A549 (cell line): Measurements from ENCODE around the gene KREMEN1. TPM values are rescaled to one million over a fixed set of nuclear protein-coding genes. Genes with fewer than 3 reads are reported as not detected.

ENCODE experiments used
- ATAC-seq, 2 experiments: fragments of 200-7000 bp in 1 of 2; fragments of >200 bp in 1 of 2; cut with Nextera tagmentation in 1 of 2; cut with Tn5 transposase in 1 of 2; 3 replicates each; pipeline versions ENCODE4 v1.8.0 to v1.9.1; 2018 to 2020; ENCODE audit warnings: mild to moderate bottlenecking in 1 of 2, moderate library complexity in 1 of 2
- CTCF ChIA-PET: fragments of 300-600 bp; sonication (Branson Sonifier 250); formaldehyde crosslinking; extraction: SDS; loops from one replicate; lab custom pipeline; 2021; ENCODE audit warnings: antibody characterized with exemption, inconsistent platforms; lab: Yijun Ruan, JAX
- POLR2A ChIA-PET: fragments of 350-600 bp; formaldehyde crosslinking; extraction: SDS; loops from one replicate; lab custom pipeline; 2021; ENCODE audit warnings: antibody characterized with exemption, inconsistent platforms; lab: Yijun Ruan, JAX
- DNase-seq, 2 experiments: peaks; one replicate each; pipeline versions ENCODE4 v3.0.0 to v3.0.0-alpha.2; 2011 to 2016; ENCODE audit warnings: low read depth in 1 of 2, low spot score in 1 of 2
- FAIRE-seq: peaks from 2 replicates; lab custom pipeline; 2011; peaks lifted over from hg19 to GRCh38; lab: Jason Lieb, UNC
- H3K27ac ChIP-seq, 2 experiments: fragments of >200 bp; sonication (Bioruptor Twin); formaldehyde crosslinking; 3 replicates each; pipeline ENCODE4 v1.5.1; 2016 to 2017
- H3K4me1 ChIP-seq: fragments of >200 bp; sonication (Bioruptor Twin); formaldehyde crosslinking; 3 replicates; pipeline ENCODE4 v1.6.1; 2016
- H3K4me2 ChIP-seq: fragments of >200 bp; sonication (Bioruptor Twin); formaldehyde crosslinking; 3 replicates; pipeline ENCODE4 v1.6.1; 2016
- H3K4me3 ChIP-seq: fragments of >200 bp; sonication (Bioruptor Twin); formaldehyde crosslinking; 3 replicates; pipeline ENCODE4 v1.5.1; 2016
- H3K9me3 ChIP-seq: fragments of >200 bp; sonication (Bioruptor Twin); formaldehyde crosslinking; 3 replicates; pipeline ENCODE4 v1.6.1; 2016
- BHLHE40 ChIP-seq: IDR thresholded peaks from 2 replicates; pipeline ENCODE4 v1.6.1; 2012; ENCODE audit warnings: low read depth, low read length, inconsistent platforms
- CBX8 ChIP-seq: fragments of 200-600 bp; sonication (generic); IDR thresholded peaks from 2 replicates; pipeline ENCODE4 v1.6.1; 2016
- CHD2 ChIP-seq: fragments of 150-350 bp; IDR thresholded peaks from 2 replicates; pipeline ENCODE4 v1.6.1; 2014; ENCODE audit warnings: low read length; ENCODE audit not compliant: partially characterized antibody
- HDAC2 ChIP-seq: fragments of 200-600 bp; sonication (generic); IDR thresholded peaks from 2 replicates; pipeline ENCODE4 v1.6.1; 2016
- HOXB13 ChIP-seq: fragments of 250-450 bp; sonication (Bioruptor Pico); IDR thresholded peaks from 2 replicates; pipeline ENCODE4 v1.5.0; 2020; ENCODE audit warnings: low read depth, mild to moderate bottlenecking, moderate library complexity
- HOXB5 ChIP-seq: fragments of 250-450 bp; sonication (Bioruptor Pico); IDR thresholded peaks from 2 replicates; pipeline ENCODE4 v1.5.0; 2020; ENCODE audit warnings: mild to moderate bottlenecking, moderate library complexity
- JUNB ChIP-seq: fragments of >200 bp; sonication (Bioruptor Twin); formaldehyde crosslinking; IDR thresholded peaks from 2 replicates; pipeline ENCODE4 v1.6.1; 2016
- KDM1A ChIP-seq: fragments of 200-600 bp; sonication (generic); IDR thresholded peaks from 2 replicates; pipeline ENCODE4 v1.6.1; 2016; ENCODE audit warnings: low read depth, mild to moderate bottlenecking
- MAZ ChIP-seq: fragments of 150-350 bp; IDR thresholded peaks from 2 replicates; pipeline ENCODE4 v1.6.1; 2014; ENCODE audit warnings: antibody characterized with exemption, low read depth, low read length, borderline replicate concordance
- MYC ChIP-seq: IDR thresholded peaks from 2 replicates; pipeline ENCODE4 v1.6.1; 2012; ENCODE audit warnings: mild to moderate bottlenecking, inconsistent platforms, low read length, improper control_type of control experiment, borderline replicate concordance
- PHF8 ChIP-seq: fragments of 200-600 bp; sonication (generic); IDR thresholded peaks from 2 replicates; pipeline ENCODE4 v1.6.1; 2016; ENCODE audit warnings: low read depth, mild to moderate bottlenecking, antibody characterized with exemption, moderate library complexity, borderline replicate concordance
- POLR2A ChIP-seq: IDR thresholded peaks from 2 replicates; pipeline ENCODE4 v1.6.1; 2012; ENCODE audit warnings: mild to moderate bottlenecking, low read length
- RCOR1 ChIP-seq: fragments of 150-350 bp; IDR thresholded peaks from 2 replicates; pipeline ENCODE4 v1.6.1; 2014; ENCODE audit warnings: antibody characterized with exemption, low read length, low read depth
- RFX5 ChIP-seq: fragments of 450-650 bp; IDR thresholded peaks from 2 replicates; pipeline ENCODE4 v1.7.1; 2014; ENCODE audit warnings: antibody characterized with exemption, mild to moderate bottlenecking, moderate library complexity
- RNF2 ChIP-seq: fragments of 200-600 bp; sonication (generic); IDR thresholded peaks from 2 replicates; pipeline ENCODE4 v1.6.1; 2016; ENCODE audit warnings: low read depth, mild to moderate bottlenecking, antibody characterized with exemption, moderate library complexity, borderline replicate concordance
- SREBF2 ChIP-seq: fragments of 450-650 bp; IDR thresholded peaks from 2 replicates; pipeline ENCODE4 v1.6.1; 2014; ENCODE audit warnings: mild to moderate bottlenecking, moderate library complexity
- ZSCAN20 ChIP-seq: fragments of 250-450 bp; sonication (Bioruptor Pico); IDR thresholded peaks from 2 replicates; pipeline ENCODE4 v1.8.0; 2022; ENCODE audit warnings: mild to moderate bottlenecking, moderate library complexity
- whole genome bisulfite sequencing: methylation state at CpG from one replicate; pipeline ENCODE4 v1.1.6; 2017; ENCODE audit errors: missing lambda C conversion rate; 5-methylcytosine and 5-hydroxymethylcytosine counted together
- polyA plus RNA-seq, 4 experiments: library from polyadenylated mRNA; depleted of rRNA in 3 of 4; stranded (reverse); fragments of >200 nt; fragmentation: RNase III in 1 of 4; extraction: RNeasy Plus Mini Kit Qiagen cat#74134 plus additional on column Dnase treatment in 1 of 4; gene quantifications; 2 replicates in 3 of 4; 3 replicates in 1 of 4; pipeline ENCODE4 v1.2.3, GENCODE V29; 2011 to 2017
- TF ChIP-seq, protein P1 (sequence below): IDR thresholded peaks from 2 replicates; pipeline ENCODE4 v1.6.1; 2012
- TF ChIP-seq, protein P2 (sequence below): fragments of 450-650 bp; IDR thresholded peaks from 2 replicates; pipeline ENCODE4 v1.6.1; 2014; ENCODE audit warnings: antibody characterized with exemption
- TF ChIP-seq, protein P3 (sequence below): fragments of >200 bp; sonication (Bioruptor Twin); formaldehyde crosslinking; IDR thresholded peaks from 3 replicates; pipeline ENCODE4 v1.5.1; 2016
- TF ChIP-seq, protein P4 (sequence below): IDR thresholded peaks from 2 replicates; pipeline ENCODE4 v1.6.1; 2012
- TF ChIP-seq, protein P5 (sequence below): fragments of 200-600 bp; sonication (generic); IDR thresholded peaks from 2 replicates; pipeline ENCODE4 v1.6.1; 2016; ENCODE audit warnings: antibody characterized with exemption, mild to moderate bottlenecking, moderate library complexity
- TF ChIP-seq, protein P6 (sequence below): fragments of 250-450 bp; sonication (Bioruptor Pico); IDR thresholded peaks from 2 replicates; pipeline ENCODE4 v1.5.0; 2020; ENCODE audit warnings: low read depth, mild to moderate bottlenecking, moderate library complexity

Gene KREMEN1
- polyA plus RNA-seq, 2 of the 4 experiments (the other 2 are of a cell fraction) = 1.7 to 2.5 TPM

DNA sequence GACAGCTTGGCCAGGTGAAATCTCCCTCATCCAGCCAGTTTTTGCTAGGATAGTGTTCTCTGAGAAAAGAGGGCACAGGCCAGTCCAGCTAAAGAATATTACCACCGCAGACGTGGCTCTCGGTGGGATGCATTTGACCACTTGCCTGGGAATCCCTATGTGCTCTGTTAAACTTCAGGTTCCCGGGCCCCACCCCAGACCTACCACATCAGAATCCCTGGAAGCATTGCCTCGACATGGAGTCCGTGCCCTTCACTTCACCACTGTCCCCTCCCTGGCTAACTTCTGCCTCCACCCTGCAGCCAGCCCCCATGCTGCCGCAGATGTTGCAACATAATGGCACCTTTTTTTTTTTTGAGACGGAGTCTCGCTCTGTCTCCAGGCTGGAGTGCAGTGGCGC, 76.0 kb downstream of the KREMEN1 start:
- H3K4me1 ChIP-seq = no peaks in the 10 kb centered on the region
- ChIA-PET POLR2A (no interaction called here), CTCF (interaction anchor here (1.1 kb wide), 1 partner anchor 45 kb away, joined by 3 read pairs; no protein-coding TSS in a partner anchor)
- DNase-seq (no peak), ATAC-seq (no peak), FAIRE-seq (no peak)
- no peak overlapping the region for H3K4me2 ChIP-seq
- H3K9me3 ChIP-seq = no peaks in the 10 kb centered on the region
- no peak for TF ChIP-seq BHLHE40
- no peak overlapping the region for H3K27ac ChIP-seq
- WGBS = 88% methylated on average over 10 of the region's 10 CpGs
- H3K4me3 ChIP-seq = no peak overlapping the region

DNA sequence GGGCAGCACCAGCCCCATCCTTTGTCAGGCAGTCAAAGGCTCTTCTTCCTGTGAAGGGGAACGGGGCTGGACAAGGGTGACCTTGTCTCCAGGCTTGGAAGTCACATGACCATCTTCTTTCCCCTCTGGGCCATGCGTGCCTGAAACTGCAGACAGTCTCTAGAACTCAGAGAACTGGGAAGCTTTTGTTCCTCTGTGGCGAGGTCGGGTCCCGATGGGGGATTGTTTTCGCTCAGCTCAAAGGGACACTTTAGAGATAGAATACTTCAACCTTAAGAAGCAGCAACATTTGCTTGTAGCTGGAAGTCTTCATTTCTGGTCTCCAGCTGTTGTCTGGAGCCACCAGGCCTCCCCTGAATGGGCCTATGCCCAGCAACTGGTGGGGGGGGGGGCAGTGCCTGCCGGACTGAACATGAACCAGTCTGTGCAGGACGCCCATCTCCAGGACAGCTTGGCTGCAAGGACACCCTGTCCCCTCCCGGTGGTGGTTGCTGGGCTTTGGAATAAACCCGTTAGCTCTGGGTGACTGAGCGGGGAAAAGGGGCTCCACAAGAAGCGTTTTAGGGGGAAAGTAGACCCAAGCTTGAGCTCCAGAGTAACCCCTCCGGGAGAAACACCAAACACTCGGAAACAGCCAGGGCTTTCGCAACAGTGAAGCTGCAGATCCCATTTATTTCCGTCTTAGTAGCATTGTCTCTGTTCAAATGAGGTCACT, 77.2 kb downstream of the KREMEN1 start:
- DNase-seq = no peak
- TF ChIP-seq, protein P1, sequence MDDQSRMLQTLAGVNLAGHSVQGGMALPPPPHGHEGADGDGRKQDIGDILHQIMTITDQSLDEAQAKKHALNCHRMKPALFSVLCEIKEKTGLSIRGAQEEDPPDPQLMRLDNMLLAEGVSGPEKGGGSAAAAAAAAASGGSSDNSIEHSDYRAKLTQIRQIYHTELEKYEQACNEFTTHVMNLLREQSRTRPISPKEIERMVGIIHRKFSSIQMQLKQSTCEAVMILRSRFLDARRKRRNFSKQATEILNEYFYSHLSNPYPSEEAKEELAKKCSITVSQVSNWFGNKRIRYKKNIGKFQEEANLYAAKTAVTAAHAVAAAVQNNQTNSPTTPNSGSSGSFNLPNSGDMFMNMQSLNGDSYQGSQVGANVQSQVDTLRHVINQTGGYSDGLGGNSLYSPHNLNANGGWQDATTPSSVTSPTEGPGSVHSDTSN = no peak
- TF ChIP-seq CBX8 = no peak
- TF ChIP-seq RFX5 = no peak
- no peak for TF ChIP-seq POLR2A
- TF ChIP-seq JUNB = no peak
- no peak for TF ChIP-seq HOXB5 (CRISPR knock-in tag)
- no peak for TF ChIP-seq CHD2
- TF ChIP-seq, protein P2, sequence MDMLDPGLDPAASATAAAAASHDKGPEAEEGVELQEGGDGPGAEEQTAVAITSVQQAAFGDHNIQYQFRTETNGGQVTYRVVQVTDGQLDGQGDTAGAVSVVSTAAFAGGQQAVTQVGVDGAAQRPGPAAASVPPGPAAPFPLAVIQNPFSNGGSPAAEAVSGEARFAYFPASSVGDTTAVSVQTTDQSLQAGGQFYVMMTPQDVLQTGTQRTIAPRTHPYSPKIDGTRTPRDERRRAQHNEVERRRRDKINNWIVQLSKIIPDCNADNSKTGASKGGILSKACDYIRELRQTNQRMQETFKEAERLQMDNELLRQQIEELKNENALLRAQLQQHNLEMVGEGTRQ = no peak
- no peak for TF ChIP-seq BHLHE40
- no peak for TF ChIP-seq KDM1A
- TF ChIP-seq, protein P3, sequence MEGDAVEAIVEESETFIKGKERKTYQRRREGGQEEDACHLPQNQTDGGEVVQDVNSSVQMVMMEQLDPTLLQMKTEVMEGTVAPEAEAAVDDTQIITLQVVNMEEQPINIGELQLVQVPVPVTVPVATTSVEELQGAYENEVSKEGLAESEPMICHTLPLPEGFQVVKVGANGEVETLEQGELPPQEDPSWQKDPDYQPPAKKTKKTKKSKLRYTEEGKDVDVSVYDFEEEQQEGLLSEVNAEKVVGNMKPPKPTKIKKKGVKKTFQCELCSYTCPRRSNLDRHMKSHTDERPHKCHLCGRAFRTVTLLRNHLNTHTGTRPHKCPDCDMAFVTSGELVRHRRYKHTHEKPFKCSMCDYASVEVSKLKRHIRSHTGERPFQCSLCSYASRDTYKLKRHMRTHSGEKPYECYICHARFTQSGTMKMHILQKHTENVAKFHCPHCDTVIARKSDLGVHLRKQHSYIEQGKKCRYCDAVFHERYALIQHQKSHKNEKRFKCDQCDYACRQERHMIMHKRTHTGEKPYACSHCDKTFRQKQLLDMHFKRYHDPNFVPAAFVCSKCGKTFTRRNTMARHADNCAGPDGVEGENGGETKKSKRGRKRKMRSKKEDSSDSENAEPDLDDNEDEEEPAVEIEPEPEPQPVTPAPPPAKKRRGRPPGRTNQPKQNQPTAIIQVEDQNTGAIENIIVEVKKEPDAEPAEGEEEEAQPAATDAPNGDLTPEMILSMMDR = no peak
- no peak for TF ChIP-seq HOXB13 (CRISPR knock-in tag)
- no peak for TF ChIP-seq RNF2
- TF ChIP-seq PHF8 = no peak
- TF ChIP-seq MAZ = no peak
- TF ChIP-seq HDAC2 = no peak
- ChIA-PET POLR2A (no interaction called here), CTCF (interaction anchor here (0.8 to 1.1 kb wide), 2 partner anchors 46 to 47 kb away, joined by 3 read pairs; no protein-coding TSS in a partner anchor)
- H3K9me3 ChIP-seq = no peaks in the 10 kb centered on the region
- no peak overlapping the region for H3K4me2 ChIP-seq
- H3K27ac ChIP-seq = no peak overlapping the region
- 85% methylated on average over 13 of the region's 16 CpGs for WGBS
- no peak for FAIRE-seq
- ATAC-seq = no peak
- no peaks in the 10 kb centered on the region for H3K4me1 ChIP-seq
- H3K4me3 ChIP-seq = no peak overlapping the region

DNA sequence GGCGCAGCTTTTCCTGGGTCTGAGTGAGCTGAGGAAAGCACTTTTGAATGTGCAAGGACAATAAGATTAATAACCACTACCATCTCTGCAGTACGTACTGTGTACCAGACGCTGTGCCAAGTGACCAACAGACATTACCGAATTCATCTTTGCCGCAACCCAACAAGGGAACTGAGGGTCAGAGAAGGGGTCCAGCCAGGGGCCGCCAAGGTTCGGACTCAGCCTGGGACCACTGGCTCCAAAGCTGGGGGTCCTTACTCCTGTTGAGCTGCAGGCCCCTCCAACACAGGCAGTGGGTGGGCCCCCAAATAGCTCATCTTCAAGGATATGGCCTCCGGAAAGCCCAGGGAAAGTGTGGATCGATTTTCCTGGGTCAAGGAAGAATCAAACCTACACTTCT, 77.9 kb downstream of the KREMEN1 start:
- FAIRE-seq (no peak), DNase-seq (no peak), ATAC-seq (no peak)
- CTCF ChIA-PET = interaction anchor here (0.8 to 1.5 kb wide), 2 partner anchors 47 to 95 kb away, joined by 3 to 6 read pairs; no protein-coding TSS in a partner anchor
- Histone ChIP-seq H3K9me3 (no peaks in the 10 kb centered on the region), H3K4me1 (no peaks in the 10 kb centered on the region), H3K27ac (no peak overlapping the region), H3K4me2 (no peak overlapping the region), H3K4me3 (no peak overlapping the region)
- 84% methylated on average over 9 of the region's 9 CpGs for WGBS
- POLR2A ChIA-PET = no interaction called here
- TF ChIP-seq SREBF2 = no peak
- no peak for TF ChIP-seq BHLHE40
- TF ChIP-seq, protein P4, sequence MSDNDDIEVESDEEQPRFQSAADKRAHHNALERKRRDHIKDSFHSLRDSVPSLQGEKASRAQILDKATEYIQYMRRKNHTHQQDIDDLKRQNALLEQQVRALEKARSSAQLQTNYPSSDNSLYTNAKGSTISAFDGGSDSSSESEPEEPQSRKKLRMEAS = no peak
- TF ChIP-seq, protein P5, sequence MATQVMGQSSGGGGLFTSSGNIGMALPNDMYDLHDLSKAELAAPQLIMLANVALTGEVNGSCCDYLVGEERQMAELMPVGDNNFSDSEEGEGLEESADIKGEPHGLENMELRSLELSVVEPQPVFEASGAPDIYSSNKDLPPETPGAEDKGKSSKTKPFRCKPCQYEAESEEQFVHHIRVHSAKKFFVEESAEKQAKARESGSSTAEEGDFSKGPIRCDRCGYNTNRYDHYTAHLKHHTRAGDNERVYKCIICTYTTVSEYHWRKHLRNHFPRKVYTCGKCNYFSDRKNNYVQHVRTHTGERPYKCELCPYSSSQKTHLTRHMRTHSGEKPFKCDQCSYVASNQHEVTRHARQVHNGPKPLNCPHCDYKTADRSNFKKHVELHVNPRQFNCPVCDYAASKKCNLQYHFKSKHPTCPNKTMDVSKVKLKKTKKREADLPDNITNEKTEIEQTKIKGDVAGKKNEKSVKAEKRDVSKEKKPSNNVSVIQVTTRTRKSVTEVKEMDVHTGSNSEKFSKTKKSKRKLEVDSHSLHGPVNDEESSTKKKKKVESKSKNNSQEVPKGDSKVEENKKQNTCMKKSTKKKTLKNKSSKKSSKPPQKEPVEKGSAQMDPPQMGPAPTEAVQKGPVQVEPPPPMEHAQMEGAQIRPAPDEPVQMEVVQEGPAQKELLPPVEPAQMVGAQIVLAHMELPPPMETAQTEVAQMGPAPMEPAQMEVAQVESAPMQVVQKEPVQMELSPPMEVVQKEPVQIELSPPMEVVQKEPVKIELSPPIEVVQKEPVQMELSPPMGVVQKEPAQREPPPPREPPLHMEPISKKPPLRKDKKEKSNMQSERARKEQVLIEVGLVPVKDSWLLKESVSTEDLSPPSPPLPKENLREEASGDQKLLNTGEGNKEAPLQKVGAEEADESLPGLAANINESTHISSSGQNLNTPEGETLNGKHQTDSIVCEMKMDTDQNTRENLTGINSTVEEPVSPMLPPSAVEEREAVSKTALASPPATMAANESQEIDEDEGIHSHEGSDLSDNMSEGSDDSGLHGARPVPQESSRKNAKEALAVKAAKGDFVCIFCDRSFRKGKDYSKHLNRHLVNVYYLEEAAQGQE = no peak
- TF ChIP-seq CHD2 = no peak
- TF ChIP-seq, protein P6, sequence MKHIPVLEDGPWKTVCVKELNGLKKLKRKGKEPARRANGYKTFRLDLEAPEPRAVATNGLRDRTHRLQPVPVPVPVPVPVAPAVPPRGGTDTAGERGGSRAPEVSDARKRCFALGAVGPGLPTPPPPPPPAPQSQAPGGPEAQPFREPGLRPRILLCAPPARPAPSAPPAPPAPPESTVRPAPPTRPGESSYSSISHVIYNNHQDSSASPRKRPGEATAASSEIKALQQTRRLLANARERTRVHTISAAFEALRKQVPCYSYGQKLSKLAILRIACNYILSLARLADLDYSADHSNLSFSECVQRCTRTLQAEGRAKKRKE = no peak
- TF ChIP-seq MYC = no peak
- TF ChIP-seq ZSCAN20 (CRISPR knock-in tag) = no peak
- TF ChIP-seq, protein P1 = no peak
- no peak for TF ChIP-seq KDM1A
- TF ChIP-seq RCOR1 = no peak
- TF ChIP-seq HDAC2 = no peak
